ENCODE results near the gene GJA8.
"Not testable (repeated sequence)": the region's sequence is repeated elsewhere in the genome, so short reads cannot be mapped to it uniquely, and the experiment has no call there.

GJA8 gene
- total RNA-seq = 0 reads per million in 4 donors

DNA sequence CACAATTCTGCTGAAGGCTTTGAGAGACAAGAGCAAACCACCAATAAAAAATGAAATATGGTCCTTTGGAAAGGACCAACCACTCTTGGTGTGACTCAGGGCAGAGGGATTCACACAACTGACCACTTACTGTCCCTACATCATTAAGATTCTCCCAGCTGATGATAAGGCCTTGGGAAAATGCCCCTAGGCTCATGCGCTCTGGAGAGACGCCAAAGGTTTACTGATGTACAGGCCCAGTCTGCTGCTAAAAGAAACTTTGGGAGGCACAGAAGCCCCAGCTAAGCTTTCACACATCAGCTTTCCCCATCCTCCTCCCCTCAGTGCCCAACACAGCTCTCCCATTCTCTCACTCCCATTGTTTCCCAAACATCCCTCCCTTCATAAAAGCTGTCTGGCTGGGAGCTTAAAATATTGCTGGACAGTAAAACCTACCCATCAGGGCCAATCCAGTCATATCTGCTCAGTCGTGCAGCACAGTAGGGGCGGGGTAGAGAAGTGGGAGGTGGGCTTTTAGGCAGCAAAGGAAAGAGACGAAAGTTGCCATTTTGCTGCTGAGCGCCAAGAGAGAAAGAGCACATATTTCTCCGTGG, at the start of gene GJA8:
TSS of gene GJA8 (plus strand) at position 543 of the 593 bp plus-strand sequence. CDS start 5,161 bp downstream, outside the sequence.
- no peak for DNase-seq

DNA sequence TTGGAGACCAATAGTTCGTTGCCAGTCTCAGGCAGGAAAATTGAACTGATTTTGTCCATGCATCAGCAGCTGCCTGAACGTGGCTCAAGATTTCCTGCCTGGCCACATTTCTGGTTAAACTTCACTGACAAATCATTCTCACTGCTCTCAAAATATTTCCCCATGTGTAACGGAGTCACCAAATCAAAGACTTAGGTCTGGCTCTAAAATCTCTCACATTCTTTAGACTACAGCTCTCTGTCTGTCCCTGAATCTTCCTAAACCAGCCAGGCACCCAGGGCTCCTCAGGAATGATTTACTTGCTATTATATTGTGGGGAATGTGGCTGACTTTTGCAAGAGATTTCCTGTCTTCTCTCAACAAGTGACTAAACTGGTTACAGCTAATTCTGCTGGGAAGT, 49.2 kb upstream of the GJA8 start:
- DNase-seq = no peak

DNA sequence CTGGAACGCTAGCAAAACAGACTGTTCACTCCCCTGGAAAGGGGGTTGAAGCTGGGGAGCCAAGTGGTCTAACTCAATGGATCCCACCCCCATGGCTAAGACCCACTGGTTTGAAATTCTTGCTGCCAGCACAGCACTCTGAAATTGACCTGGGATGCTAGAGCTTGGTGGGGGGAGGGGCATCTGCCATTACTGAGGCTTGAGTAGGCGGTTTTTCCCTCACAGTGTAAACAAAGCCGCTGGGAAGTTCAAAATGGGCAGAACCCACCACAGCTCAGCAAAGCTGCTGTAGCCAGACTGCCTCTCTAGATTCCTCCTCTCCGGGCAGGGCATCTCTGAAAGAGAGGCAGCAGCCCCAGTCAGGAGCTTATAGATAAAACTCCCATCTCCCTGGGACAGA, 47.6 kb upstream of the GJA8 start:
- DNase-seq = not testable (repeated sequence)

DNA sequence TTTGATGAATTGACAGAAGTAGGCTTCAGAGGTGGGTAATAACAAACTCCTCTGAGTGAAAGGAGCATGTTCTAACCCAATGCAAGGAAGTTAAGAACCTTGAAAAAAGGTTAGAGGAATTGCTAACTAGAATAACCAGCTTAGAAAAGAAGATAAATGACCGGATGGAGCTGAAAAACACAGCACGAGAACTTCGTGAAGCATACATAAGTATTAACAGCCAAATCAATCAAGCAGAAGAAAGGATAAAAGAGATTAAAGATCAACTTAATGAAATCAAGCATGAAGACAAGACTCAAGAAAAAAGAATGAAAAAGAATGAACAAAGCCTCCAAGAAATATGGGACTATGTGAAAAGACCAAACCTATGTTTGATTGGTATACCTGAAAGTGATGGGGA, 46.6 kb upstream of the GJA8 start:
- DNase-seq = not testable (repeated sequence)

DNA sequence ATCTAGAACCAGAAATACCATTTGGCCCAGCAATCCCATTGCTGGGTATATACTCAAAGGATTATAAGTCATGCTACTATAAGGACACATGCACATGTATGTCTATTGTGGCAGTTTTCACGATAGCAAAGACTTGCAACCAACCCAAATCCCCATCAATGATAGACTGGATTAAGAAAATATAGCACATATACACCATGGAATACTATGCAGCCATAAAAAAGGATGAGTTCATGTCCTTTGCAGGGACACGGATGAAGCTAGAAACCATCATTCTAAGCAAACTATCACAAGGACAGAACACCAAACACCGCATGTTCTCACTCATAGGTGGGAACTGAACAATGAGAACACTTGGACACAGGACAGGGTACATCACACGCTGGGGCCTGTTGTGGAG, 35.4 kb upstream of the GJA8 start:
- not testable (repeated sequence) for DNase-seq

DNA sequence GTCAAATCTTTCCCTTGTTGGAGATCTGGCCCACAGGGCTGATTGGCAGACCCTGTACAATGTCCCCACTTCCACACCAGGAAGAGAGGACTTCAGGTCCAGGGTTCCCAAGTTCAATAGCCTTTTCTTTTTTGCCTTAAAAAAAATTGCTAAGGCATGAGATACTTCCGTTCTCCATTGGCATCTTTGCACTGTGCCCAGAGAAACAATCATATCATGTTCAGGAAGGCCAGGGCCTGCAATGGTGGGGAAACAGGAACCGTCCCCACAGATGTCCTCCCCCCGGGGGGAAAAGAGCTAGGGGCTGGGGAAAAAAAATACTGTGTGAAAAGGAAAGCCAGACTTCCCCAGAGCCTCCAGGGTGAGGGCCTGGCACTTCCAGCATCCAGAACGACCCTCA, 24.6 kb upstream of the GJA8 start:
- DNase-seq = no peak

DNA sequence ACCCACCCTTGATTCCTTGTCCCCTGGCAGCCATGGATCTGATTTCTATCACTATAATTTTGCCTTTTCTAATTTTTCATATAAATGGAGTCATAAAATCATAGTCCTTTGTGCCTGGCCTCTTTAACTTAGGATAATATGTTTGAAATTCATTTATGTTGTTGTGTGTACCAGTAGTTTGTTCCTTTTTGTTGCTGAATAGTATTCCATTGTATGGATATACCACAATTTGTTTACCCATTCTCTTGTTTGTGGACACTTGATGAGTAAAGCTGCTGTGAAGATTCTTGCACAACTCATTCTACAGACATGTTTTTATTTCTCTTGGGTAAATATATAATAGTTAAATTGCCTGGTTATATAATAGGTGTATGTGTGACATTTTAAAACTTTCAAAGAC, 22.7 kb upstream of the GJA8 start:
- no peak for DNase-seq

DNA sequence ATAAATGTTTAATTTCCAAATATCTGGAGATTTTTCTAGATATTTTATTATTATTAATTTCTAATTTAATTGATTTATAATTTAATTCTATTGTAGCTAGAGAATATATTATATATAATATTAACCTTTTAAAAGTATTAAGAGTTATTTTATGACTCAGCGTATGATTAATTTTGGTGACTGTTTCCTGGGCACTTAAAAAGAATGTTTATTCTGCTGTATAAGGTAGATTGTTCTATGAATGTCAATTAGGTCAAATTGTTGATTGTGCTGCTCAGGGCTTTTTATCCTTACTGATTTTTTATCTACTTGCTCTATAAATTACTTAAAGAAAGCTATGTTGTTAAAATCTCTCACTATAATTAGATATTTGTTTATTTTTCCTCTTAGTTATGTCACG, 20.1 kb upstream of the GJA8 start:
- no peak for DNase-seq

DNA sequence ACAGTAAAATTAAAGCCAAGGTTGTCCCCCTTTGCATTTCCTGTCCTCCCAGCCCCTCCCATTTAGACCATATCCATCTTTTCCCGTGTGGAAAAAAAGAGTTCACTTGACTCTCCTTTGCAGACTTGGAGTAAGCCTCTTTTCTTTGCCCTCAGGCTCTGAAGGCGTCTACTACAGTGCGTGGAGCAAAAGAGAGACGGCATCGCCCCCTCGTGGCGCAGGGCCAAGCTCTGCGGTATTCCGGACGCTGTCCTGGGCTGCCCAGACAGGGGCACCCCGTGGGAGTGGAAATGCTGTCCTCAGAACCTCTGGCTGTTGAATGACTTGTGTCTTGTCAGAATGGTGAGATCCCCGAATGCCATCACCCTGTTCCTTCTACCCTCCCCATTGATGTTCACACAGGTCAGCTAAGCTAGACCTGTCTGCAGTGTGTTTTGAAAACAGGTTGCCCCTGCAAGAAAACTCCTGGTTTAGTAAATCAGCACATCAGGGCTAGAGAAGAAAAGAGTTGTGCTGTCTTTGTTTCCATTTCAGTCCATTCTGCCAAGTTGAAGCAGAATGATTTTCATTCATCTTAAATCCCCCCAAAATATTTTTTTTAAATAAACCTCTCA, 12.3 kb upstream of the GJA8 start:
- peak; percentile 14 to 55 (median 32) for DNase-seq

DNA sequence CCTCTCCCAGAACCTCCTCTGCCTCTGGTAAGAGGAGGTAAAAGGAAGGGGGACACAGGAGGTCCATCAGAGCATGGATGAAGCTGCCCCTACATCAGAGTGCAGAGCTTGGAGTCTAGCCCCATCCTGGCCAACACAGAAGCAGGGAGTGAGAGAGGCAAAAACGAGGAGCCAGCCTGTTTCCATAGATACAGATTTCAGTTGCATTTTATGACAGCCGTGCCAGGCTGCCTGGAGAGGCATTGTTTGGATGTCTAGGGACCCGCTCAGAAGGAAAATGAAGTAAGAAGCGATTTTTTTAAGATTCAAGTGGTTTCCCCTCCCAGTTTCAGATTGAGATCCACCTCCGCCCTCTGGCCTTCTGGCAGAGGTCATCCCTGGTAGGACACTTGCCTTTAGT, 11.5 kb upstream of the GJA8 start:
- no peak for DNase-seq

DNA sequence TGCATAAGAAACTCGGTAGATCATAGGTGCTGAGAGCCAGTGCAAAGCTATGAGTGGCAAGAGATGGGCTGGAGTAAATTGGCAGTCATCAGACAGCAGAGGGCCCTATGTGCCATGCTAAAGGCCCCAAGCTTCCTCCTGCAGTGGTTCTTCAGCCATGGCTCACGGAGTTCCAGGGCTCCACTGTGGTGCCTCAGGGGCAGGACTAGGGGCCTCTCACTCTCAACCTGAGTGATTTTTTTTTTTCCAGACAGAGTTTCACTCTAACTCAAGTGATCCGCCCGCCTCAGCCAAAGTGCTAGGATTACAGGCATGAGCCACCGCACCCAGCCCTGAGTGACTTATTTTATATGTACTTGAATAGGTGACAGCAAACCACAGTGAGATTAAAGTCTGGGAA, 10.4 kb upstream of the GJA8 start:
- no peak for DNase-seq

DNA sequence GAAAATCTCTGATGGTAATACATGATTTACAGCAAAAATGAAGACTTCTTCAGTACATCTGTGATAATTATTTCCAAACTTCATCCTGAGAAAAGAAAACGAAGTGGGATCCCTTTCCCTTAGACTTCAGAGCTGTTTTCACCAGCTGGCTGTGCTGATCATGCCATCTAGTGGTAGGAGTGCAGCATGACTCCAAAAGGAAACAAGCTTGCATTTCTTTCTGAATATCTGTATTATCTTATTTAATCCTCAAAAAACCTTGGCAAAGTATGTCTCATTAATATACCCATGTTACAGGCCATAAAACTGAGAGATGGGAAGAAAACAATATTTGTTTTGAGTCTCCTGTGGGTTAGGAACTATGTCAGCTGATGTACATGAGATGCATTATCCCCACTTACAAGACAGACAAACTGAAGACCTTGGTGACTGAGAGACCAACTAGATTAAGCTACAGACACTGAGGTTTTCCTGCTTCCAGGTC, 9.8 kb upstream of the GJA8 start:
- peak in 2 of 5 donors; percentile 11 to 32 for DNase-seq

DNA sequence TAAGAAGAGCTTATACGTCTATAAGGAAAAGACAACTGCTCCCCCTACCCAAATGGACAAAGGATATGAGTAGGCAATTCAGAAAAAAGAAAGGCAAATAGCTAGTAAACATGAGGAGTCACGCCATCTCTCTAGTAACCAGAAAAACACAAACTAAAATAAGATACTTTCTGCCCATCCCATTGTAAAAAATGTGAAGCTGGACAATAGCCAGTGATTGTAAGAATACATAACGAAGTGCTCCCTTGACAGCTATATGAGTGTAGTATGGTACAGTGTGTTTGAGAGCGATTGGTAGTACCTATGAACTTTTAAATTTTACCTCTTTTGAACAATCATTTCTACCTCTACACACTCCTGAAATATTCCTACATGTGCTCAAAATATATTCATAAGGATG, 7.5 kb upstream of the GJA8 start:
- no peak for DNase-seq

DNA sequence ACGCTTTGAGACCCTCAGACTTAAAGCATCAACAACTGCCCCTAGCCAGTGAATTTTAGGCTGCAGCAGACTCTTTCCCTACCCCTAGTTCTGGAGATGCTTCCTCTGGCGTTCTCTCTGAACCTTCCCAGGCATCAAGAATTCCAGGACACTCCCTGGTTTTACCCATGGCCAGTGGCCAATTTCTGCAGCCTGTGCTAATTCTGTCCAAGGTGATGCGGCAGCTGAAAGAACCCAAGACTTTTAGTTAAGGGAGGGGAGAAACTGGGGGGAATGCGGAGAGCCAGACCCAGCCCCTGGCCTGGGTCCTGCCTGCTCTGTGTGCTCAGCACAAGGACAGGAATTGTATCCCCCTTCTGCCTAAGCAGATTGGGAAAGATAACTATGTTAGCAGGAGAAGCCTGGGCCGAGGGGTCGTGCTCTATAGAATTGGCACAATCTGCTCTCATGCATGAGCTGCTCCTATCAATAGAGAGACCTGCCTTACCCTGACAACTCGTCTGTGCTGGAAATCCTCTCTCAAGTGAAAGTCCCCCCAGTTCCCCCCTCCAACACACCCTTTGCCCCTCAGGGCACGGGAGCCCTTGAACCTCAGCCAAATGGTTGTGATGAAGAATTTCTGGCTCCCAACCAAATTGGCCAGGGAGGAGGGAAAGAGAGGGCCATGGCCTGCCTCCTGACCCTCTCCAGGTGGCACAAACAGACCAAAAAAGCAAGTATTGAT, 5.4 kb upstream of the GJA8 start:
- no peak for DNase-seq

DNA sequence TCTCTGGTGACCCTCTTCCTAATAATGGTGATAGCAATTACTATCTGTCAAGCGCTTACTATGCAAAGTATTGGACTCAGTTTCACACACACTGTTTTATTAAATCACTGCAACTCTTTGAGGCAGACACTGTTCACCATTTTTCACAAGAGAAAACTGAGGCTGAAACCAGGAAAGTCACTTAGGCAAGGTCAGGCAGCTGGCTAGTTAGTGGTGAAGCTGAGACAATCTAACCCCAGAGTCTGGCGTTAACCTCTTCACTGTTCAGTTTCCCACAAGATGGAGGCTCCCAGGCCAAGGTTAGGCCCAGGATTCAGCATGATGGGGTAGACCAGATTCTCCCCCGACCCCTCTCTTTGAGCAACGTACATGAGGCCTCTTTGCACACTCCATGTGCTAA, 4.8 kb upstream of the GJA8 start:
- DNase-seq = no peak

DNA sequence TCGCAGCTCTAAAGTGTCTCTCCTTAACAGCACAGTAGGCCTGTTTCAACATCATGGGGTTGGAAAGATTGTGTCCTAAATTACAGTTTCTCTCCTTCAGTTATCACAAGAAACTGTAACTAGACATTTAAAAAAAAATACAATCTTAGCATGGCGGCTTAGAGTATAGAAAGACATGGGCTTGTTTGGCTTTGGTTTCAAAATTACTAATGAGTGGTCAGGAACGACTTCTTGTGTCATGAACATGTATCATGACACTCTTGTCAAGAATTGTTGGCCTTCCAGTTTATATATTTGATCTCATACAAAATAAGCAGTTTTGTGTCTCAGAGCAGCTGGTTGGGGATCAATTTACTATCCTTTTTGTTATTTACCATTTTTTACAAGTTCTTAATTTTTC, 2.1 kb downstream of the GJA8 start:
- peak in 1 of 5 donors; percentile 41 for DNase-seq

DNA sequence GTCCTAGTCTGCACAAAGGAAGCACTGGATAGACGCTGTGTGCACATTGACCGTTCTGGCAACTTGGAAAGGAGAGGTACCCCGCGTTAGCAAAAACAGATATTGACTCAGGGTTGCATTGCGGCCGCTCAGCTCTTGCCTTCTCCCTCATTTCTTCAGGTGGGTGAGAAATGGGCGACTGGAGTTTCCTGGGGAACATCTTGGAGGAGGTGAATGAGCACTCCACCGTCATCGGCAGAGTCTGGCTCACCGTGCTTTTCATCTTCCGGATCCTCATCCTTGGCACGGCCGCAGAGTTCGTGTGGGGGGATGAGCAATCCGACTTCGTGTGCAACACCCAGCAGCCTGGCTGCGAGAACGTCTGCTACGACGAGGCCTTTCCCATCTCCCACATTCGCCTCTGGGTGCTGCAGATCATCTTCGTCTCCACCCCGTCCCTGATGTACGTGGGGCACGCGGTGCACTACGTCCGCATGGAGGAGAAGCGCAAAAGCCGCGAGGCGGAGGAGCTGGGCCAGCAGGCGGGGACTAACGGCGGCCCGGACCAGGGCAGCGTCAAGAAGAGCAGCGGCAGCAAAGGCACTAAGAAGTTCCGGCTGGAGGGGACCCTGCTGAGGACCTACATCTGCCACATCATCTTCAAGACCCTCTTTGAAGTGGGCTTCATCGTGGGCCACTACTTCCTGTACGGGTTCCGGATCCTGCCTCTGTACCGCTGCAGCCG, 5.4 kb downstream of the GJA8 start:
- DNase-seq = no peak

DNA sequence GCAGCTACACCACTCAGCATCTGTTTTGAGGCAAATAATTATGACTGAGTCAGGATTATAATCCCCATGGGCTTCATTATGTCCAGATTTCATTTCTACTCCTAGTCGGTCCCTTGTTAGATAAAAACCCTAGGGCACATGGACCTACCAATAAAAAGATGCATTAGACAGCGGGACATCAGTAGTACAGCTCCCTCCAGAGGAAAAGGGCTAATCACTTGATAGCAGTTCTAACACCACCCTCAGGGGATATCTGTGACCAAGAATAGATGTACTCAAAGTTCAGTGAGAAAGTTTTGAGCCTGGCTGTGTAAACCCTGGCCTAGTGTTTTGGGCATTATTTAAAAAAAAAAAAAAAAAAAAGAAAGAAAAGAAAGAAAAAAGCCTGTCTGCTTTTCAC, 10.0 kb downstream of the GJA8 start:
- DNase-seq = no peak

DNA sequence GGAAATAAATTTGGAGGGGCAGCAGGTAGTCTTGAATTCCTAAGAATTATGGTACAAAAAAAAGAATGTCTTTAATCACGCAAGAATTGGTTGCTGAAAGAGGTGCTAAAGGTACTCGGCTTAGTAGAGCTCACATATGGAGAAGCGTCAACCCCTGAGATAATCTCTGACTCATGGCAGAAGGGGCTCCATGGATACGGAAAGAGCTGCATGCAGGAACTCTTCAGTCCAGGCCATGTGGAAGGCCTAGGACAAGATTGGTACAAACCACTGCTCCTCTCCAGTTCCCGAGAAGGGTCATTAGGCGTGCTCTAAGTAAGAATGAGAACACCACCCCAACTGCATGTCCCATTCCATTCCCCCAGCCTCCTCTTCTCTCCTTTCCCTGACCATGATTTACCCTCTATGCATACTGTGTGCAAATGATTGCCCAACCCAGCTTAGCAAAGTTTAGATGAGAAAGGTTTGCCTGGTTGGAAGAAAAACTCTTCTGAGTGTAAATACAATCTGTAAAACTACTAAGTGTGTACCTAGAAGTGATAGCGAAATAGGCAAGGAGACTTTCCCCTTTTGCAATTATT, 10.9 kb downstream of the GJA8 start:
- DNase-seq = no peak

DNA sequence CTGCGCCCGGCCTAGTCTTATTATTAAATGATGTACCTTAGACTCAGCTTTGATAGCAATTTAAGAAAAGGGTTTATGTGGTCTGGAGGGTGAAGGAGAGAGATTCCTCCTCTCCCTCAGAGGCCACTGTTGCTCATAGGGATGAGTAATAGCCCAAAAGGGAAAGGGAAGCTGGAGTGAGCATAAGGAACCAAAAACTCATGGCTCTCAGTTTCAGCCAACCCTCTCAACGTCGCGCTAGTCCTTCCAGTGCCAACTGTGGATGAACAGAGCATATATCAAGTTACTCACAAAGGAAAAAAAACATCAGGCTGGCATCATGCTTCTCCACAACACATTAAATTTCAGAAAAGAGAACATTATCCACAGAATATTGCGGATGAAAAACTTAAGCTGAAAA, 17.3 kb downstream of the GJA8 start:
- DNase-seq = no peak

DNA sequence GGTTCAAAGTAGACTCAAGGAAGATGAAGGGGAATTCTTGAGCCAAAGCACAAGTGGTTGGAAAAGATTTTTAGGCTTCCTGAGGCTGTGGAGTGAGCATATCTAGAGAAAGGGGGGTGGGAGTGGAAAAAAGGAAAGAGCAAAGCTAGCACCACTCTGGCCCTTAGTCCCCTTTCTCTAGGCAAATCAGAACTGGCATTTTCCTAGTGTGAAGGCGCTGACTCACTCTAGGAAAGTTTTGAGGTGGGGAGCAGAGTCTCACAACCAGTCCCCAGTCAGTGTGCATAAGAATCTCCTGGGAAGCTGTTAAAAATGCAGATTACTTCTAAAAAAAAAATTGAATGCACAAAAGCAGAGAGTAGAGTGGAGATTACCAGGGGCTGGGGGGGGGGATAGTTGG, 22.2 kb downstream of the GJA8 start:
- DNase-seq = no peak

DNA sequence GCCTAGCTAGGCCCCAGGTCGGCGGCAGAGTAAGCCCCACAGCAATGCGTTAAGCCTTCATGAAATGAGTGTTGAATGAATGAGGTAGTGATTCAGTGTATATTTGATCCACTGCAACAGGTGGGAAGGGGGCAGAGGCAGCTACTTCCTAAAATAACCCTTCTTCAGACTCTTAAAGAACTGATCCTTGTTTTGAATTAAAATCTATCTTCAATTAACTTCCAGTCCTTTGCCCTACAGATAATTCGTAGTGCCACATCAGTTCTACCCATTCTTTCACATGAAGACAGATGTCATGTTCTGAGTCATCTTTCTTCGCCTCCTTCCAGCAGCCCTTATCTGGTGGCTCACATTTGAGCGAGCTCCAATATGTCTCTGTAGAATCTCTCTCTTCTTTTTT, 24.6 kb downstream of the GJA8 start:
- not testable (repeated sequence) for DNase-seq

DNA sequence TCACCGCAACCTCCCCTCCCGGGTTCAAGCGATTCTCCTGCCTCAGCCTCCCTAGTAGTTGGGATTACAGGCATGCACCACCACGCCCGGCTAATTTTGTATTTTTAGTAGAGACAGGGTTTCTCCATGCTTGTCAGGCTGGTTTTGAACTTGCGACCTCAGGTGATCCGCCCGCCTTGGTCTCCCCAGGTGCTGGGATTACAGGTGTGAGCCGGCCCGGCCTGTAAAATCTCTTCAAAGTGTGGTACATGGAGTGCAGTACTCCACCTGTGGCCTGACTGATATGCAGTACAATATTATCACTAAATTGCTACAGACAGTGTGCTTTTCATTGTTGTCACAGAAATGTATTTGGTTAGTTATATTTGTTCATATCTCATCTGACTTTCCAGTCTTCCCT, 25.1 kb downstream of the GJA8 start:
- not testable (repeated sequence) for DNase-seq

Data from T-helper 1 cell (primary cell).